Endothelial cell of umbilical vein (primary cell): ENCODE data around the gene TESPA1.

Source experiments
- EZH2 ChIP-seq: IDR thresholded peaks from 2 replicates; pipeline ENCODE4 v1.6.1; 2012; ENCODE audit warnings: borderline replicate concordance, low read depth, mild to moderate bottlenecking, moderate library complexity, low read length, inconsistent platforms; ENCODE audit not compliant: severe bottlenecking
- POLR2A ChIP-seq: IDR thresholded peaks from 2 replicates; pipeline ENCODE4 v1.6.1; 2012; ENCODE audit warnings: low read depth, mild to moderate bottlenecking, control low read depth, low read length
- POLR2AphosphoS5 ChIP-seq: IDR thresholded peaks from 2 replicates; pipeline ENCODE4 v1.6.1; 2012; ENCODE audit warnings: low read depth, mild to moderate bottlenecking, control low read depth, low read length, moderate library complexity; ENCODE audit not compliant: insufficient read depth
- TF ChIP-seq, protein P1 (sequence below): IDR thresholded peaks from 2 replicates; pipeline ENCODE4 v1.6.1; 2011; ENCODE audit not compliant: insufficient read depth, insufficient read length
- TF ChIP-seq, protein P2 (sequence below), 2 donors: IDR thresholded peaks; 1 replicate in 1 of 2; 2 replicates in 1 of 2; pipeline ENCODE4 v1.5.1; 2011; ENCODE audit warnings: low read length in 2 of 2, mild to moderate bottlenecking in 2 of 2, moderate library complexity in 2 of 2, control low read depth in 1 of 2, inconsistent platforms in 1 of 2, low read depth in 1 of 2; ENCODE audit not compliant: insufficient read depth in 1 of 2; ENCODE audit errors: extremely low read depth in 1 of 2

DNA sequence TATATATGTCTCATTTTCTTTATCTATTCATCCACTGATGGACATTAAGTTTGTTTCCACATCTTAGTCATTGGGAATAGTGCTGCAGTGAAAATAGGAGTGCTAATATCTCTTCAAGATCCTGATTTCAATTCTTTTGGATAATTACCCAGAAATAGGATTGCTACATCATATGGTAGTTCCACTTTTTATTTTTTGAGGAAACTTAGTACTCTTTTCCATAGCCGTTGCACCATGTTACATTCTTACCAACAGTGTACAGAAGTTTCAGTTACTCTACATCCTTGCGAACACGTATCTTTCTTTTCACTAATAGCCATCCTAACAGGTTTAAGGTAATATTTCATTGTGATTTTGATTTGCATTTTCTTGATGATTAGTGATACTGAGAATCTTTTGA, 29.8 kb downstream of the TESPA1 start:
- TF ChIP-seq EZH2 (no peak), POLR2AphosphoS5 (no peak), POLR2A (no peak)
- TF ChIP-seq, protein P1, sequence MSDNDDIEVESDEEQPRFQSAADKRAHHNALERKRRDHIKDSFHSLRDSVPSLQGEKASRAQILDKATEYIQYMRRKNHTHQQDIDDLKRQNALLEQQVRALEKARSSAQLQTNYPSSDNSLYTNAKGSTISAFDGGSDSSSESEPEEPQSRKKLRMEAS = no peak
- TF ChIP-seq, protein P2, sequence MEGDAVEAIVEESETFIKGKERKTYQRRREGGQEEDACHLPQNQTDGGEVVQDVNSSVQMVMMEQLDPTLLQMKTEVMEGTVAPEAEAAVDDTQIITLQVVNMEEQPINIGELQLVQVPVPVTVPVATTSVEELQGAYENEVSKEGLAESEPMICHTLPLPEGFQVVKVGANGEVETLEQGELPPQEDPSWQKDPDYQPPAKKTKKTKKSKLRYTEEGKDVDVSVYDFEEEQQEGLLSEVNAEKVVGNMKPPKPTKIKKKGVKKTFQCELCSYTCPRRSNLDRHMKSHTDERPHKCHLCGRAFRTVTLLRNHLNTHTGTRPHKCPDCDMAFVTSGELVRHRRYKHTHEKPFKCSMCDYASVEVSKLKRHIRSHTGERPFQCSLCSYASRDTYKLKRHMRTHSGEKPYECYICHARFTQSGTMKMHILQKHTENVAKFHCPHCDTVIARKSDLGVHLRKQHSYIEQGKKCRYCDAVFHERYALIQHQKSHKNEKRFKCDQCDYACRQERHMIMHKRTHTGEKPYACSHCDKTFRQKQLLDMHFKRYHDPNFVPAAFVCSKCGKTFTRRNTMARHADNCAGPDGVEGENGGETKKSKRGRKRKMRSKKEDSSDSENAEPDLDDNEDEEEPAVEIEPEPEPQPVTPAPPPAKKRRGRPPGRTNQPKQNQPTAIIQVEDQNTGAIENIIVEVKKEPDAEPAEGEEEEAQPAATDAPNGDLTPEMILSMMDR (IDR thresholded peaks at IDR 0.05; ENCODE audit: extremely low read depth in 1 of 2, insufficient read depth in 1 of 2, low read depth in 1 of 2, low read length in 2 of 2) = no peak
